ENCODE results near the gene SNX22.

GRCh38 chr15:64166102-64166890 lies 14.8 kb downstream of the SNX22 start:
- no peak for TF ChIP-seq CTCF (optimal IDR thresholded peaks at IDR 0.05 in 1 of 3, IDR thresholded peaks at IDR 0.05 in 1 of 3, conservative IDR thresholded peaks at IDR 0.05 in 1 of 3; ENCODE audit: extremely low read depth in 1 of 3, insufficient read depth in 2 of 3, low read length in 3 of 3)
- no peak for TF ChIP-seq EZH2 (IDR thresholded peaks at IDR 0.05; ENCODE audit: low read length)
